HEK293 (cell line): Measurements from ENCODE around the gene SERPINB11.

ENCODE experiments used
- CTCF ChIA-PET: fragments of 350-600 bp; formaldehyde crosslinking; extraction: SDS; loops from one replicate; lab custom pipeline; 2021; ENCODE audit warnings: antibody characterized with exemption; lab: Yijun Ruan, JAX
- POLR2A ChIA-PET: fragments of 300-600 bp; formaldehyde crosslinking; extraction: SDS; loops from one replicate; lab custom pipeline; 2020; ENCODE audit warnings: antibody characterized with exemption, inconsistent platforms; lab: Yijun Ruan, JAX
- H3K27ac ChIP-seq: fragments of 200-500 bp; sonication (Bioruptor generic); 2 replicates; pipeline ENCODE4 v1.5.1; 2014; ENCODE audit warnings: low read depth, low read length, control low read depth, inconsistent platforms; ENCODE audit errors: extremely low read depth
- H3K36me3 ChIP-seq, 2 experiments: fragments of 200-500 bp in 1 of 2; sonication (Bioruptor generic) in 1 of 2; 1 replicate in 1 of 2; 2 replicates in 1 of 2; pipeline ENCODE4 v1.5.1; 2014 to 2017; ENCODE audit warnings: inconsistent platforms in 2 of 2, low read length in 2 of 2; ENCODE audit not compliant: control insufficient read depth in 2 of 2, insufficient read depth in 1 of 2
- H3K4me1 ChIP-seq: fragments of 200-500 bp; sonication (Bioruptor generic); 2 replicates; pipeline ENCODE4 v1.5.1; 2014; ENCODE audit warnings: mild to moderate bottlenecking, low read length, inconsistent platforms; ENCODE audit not compliant: control insufficient read depth, insufficient read depth
- H3K4me3 ChIP-seq: 2 replicates; pipeline ENCODE4 v1.5.1; 2011; ENCODE audit warnings: low read depth, mild to moderate bottlenecking, control low read depth, low read length, moderate library complexity
- H3K9me3 ChIP-seq: fragments of 200-500 bp; sonication (Bioruptor generic); 2 replicates; pipeline ENCODE4 v1.5.1; 2014; ENCODE audit warnings: low read depth, low read length, inconsistent platforms; ENCODE audit not compliant: control insufficient read depth, insufficient read depth
- BCL6B ChIP-seq: fragments of 450-650 bp; formaldehyde crosslinking; IDR thresholded peaks from 2 replicates; pipeline ENCODE4 v1.5.1; 2017; ENCODE audit warnings: missing biosample characterization, missing genetic modification characterization
- ELK4 ChIP-seq: IDR thresholded peaks from 2 replicates; pipeline ENCODE4 v1.6.1; 2011; ENCODE audit warnings: mild to moderate bottlenecking, low read depth, low read length, borderline replicate concordance
- GLI2 ChIP-seq: fragments of 450-650 bp; formaldehyde crosslinking; IDR thresholded peaks from 2 replicates; pipeline ENCODE4; 2017; ENCODE audit warnings: missing biosample characterization, missing genetic modification characterization, low read depth, borderline replicate concordance
- PATZ1 ChIP-seq: fragments of 450-650 bp; formaldehyde crosslinking; IDR thresholded peaks from 2 replicates; pipeline ENCODE4 v1.5.1; 2016; ENCODE audit warnings: missing biosample characterization, missing genetic modification characterization
- PRDM2 ChIP-seq: fragments of 450-650 bp; formaldehyde crosslinking; IDR thresholded peaks from 2 replicates; pipeline ENCODE4 v1.5.1; 2016; ENCODE audit warnings: missing biosample characterization, missing genetic modification characterization, borderline replicate concordance
- TCF7L2 ChIP-seq: IDR thresholded peaks from 2 replicates; pipeline ENCODE4 v1.6.1; 2011; ENCODE audit warnings: low read depth, mild to moderate bottlenecking, inconsistent platforms, low read length, moderate library complexity, borderline replicate concordance
- ZNF155 ChIP-seq: fragments of 450-650 bp; formaldehyde crosslinking; IDR thresholded peaks from 2 replicates; pipeline ENCODE4 v1.5.1; 2016; ENCODE audit warnings: missing biosample characterization, missing genetic modification characterization
- ZNF18 ChIP-seq: fragments of 450-650 bp; formaldehyde crosslinking; IDR thresholded peaks from 2 replicates; pipeline ENCODE4 v1.5.1; 2016; ENCODE audit warnings: missing biosample characterization, missing genetic modification characterization
- ZNF184 ChIP-seq: fragments of 450-650 bp; IDR thresholded peaks from 2 replicates; pipeline ENCODE4 v1.5.1; 2018; ENCODE audit warnings: missing biosample characterization, mild to moderate bottlenecking, missing genetic modification characterization
- ZNF426 ChIP-seq: fragments of 450-650 bp; formaldehyde crosslinking; IDR thresholded peaks from 2 replicates; pipeline ENCODE4 v1.5.1; 2017; ENCODE audit warnings: missing biosample characterization, missing genetic modification characterization, mild to moderate bottlenecking, inconsistent platforms, moderate library complexity
- ZNF513 ChIP-seq: fragments of 450-650 bp; IDR thresholded peaks from 2 replicates; pipeline ENCODE4 v1.5.1; 2018; ENCODE audit warnings: missing biosample characterization, missing genetic modification characterization
- ZNF580 ChIP-seq: fragments of 450-650 bp; formaldehyde crosslinking; IDR thresholded peaks from 2 replicates; pipeline ENCODE4 v1.5.1; 2016; ENCODE audit warnings: missing biosample characterization, missing genetic modification characterization
- ZNF645 ChIP-seq: fragments of 450-650 bp; formaldehyde crosslinking; IDR thresholded peaks from 2 replicates; pipeline ENCODE4; 2016; ENCODE audit warnings: missing biosample characterization, missing genetic modification characterization
- ZNF843 ChIP-seq: fragments of 450-650 bp; formaldehyde crosslinking; IDR thresholded peaks from 2 replicates; pipeline ENCODE4 v1.5.1; 2016; ENCODE audit warnings: missing biosample characterization, missing genetic modification characterization
- ZSCAN4 ChIP-seq: fragments of 450-650 bp; formaldehyde crosslinking; IDR thresholded peaks from 2 replicates; pipeline ENCODE4 v1.5.1; 2017; ENCODE audit warnings: missing biosample characterization, missing genetic modification characterization
- ZSCAN5A ChIP-seq: fragments of 450-650 bp; formaldehyde crosslinking; IDR thresholded peaks from 2 replicates; pipeline ENCODE4 v1.5.1; 2016; ENCODE audit warnings: missing biosample characterization, missing genetic modification characterization

Gene SERPINB11

GRCh38 chr18:63707816-63708215, 5.1 kb downstream of the SERPINB11 start (continued):
- TF ChIP-seq BCL6B (tag by site-specific recombination): no peak
- TF ChIP-seq, all 188 proteins: peak for 0

GRCh38 chr18:63708650-63709049, 5.9 kb downstream of the SERPINB11 start:
- ChIA-PET CTCF (no interaction called here), POLR2A (no interaction called here)
- Histone ChIP-seq H3K36me3 (no peaks in the 10 kb centered on the region), H3K4me3 (no peak overlapping the region), H3K27ac (no peak overlapping the region), H3K9me3 (no peaks in the 10 kb centered on the region), H3K4me1 (no peaks in the 10 kb centered on the region)
- TF ChIP-seq ZNF645 (tag by site-specific recombination): no peak
- TF ChIP-seq ZSCAN5A (tag by site-specific recombination): no peak
- TF ChIP-seq PRDM2 (tag by site-specific recombination): no peak
- no peak for TF ChIP-seq ZNF843 (tag by site-specific recombination)
- TF ChIP-seq TCF7L2: no peak
- no peak for TF ChIP-seq ZNF580 (tag by site-specific recombination)
- TF ChIP-seq PATZ1 (tag by site-specific recombination): no peak
- no peak for TF ChIP-seq ZNF513
- no peak for TF ChIP-seq GLI2 (tag by site-specific recombination)
- no peak for TF ChIP-seq ZSCAN4 (tag by site-specific recombination)
- no peak for TF ChIP-seq ZNF184 (tag by site-specific recombination)
- no peak for TF ChIP-seq ZNF155
- no peak for TF ChIP-seq ELK4
- TF ChIP-seq ZNF426 (tag by site-specific recombination): no peak
- TF ChIP-seq ZNF18 (tag by site-specific recombination): no peak
